Measurements from ENCODE around the gene TTLL10.
A peak's percentile ranks its signal among the peaks of the same experiment; 100 is the strongest.

The TTLL10 gene

DNA sequence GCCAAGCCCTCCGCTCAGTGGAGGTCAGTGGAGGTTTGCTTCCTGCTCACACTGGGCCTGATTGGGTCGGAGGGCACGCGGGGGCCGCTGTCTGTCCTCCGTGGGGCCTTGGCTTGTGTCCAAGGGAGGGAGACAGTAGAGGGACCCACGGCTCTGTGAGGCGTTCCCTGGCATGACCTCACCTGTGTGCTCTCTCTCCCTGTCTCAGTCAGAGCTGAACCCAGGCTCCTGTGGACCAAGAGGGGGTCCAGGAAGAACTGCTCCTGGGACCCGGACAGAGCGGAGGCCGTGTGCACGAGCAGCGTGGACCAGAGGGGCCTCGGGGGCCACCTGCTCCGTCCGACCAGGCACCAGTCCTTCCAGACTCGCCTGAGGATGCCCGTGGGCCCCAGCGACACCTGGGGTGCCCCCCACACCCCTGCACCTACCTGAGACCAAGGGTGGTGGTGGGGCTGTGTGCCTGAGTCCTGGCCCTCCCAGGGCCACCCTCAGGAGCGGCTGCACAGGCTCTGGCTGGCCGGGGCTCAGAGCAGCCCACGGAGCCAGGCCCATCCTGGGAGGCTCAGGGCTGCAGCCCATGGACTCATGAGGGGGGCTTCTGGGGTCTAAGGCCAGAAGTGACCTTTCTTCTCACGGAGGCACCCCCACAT is 13.3 kb upstream of the TTLL10 start:
- no peak for DNase-seq

DNA sequence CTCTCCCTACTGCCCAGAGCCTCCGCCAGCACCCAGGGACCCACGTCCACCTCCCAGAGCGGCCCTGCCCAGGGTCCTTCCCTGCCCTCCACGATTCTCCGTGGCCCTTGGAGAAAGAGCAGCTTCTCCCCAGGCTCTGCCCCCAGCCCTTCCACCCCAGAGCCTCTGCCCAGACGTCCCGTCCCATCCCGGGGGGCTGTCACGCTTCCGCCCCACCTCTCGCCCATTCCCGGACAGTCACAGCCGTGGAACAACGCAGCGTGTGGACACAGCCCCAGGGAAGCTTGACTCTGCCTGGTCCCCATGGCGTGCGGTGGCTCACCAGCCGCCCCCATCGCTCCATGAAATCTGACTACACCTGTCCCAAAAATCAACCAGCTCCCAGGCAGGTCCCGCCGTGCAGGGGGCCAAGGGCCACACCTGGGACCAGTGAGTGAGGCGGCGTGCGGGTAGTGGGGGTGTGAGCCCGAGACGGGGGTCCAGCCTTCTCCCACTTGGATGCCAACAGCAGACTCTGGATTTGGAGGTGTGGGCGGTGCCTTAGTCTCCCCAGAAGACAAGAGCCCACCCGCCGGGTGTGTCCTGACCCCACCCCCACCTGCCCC is 12.5 kb upstream of the TTLL10 start:
- DNase-seq, result no peak

DNA sequence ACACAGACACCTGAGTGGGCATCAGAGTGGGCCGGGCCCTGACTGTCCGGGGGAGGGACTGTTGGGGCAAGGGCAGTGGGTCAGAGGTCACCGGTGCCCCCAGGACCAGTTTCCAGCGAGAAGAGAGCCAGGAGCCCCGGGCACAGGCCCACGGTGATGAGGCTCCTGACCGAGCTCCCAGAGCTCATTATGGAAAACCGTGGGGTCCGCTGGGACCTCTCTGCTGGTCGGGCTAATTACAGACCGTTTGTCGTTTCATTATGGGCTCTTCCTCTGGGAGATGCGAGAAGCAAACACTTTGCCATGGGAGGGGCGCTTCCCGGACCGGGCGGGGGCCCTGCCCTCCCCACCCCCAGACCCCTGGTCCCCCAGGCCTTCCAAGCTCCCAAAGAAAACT is 12.0 kb upstream of the TTLL10 start:
- no peak for DNase-seq

DNA sequence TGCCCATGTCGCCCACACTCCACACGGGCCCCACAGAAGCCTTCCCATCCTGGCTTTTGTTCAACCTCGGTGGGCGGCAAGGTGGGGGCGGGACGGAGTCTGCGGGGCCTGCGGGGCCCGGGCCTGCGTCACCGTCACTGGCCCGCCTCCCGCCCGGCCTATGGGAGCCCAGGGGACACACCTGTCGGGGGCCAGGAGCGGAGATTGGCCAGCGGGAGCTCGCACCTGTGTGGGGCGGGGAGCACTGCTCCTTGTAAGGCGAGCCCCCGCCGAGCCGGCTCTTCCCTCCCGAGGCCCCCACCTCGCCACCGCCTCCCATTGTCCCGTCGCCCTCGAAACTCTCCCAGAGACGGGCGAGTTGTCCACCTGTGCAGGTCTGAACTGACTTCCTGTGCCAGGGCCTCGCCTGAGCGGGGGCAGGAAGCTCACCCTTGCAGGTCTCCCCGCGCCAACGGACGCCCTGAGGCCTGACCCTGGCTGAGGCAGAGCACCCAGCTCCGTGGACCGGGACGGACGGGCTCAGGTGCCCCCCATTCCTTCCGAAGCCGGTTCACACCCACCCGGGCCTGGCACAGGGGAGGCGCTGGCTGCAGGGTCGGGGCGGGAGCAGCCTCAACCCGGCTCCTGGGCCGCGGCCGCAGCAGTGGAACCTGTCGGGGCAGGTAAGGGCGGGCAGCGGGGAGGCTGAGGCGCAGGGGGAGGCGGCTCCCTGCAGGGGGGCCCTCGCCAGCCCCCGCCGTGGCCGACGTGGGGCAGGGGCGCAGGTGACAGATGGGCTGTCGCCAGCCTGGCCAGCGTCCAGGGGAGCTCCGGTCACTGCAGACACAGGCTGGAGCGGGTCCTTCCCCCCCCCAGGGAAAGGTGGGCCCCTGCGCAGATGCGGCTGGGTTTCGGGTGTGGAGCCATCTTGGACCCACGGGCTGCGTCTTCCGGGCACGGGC is 10.8 kb upstream of the TTLL10 start:
- no peak for DNase-seq

DNA sequence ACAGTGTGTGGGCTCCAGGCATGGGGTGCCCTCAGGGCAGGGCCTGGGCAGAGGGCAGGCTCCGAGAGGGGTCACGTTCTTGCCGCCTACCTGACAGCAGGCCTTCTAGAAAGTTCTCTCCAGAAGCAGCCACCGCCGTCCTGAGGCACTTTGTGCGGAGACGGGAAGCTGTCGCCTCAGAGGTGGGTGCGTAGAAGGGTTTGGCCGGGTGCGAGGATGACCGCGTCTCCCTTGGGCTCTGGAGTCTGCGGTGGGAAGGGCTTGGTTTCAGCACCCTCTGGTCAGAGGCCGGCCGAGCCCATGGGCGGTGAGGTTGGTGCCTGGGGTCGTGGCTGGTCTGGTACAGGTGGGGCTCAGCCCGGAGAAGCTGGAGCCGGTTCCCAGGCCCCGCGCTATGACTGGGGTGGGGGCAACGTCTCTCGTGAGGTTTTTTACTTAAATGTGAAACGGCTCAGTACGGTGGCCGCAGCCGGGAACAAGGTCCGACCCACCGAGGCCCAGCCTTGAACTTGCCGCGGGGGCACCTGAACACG is 10.1 kb upstream of the TTLL10 start:
- no peak for DNase-seq

DNA sequence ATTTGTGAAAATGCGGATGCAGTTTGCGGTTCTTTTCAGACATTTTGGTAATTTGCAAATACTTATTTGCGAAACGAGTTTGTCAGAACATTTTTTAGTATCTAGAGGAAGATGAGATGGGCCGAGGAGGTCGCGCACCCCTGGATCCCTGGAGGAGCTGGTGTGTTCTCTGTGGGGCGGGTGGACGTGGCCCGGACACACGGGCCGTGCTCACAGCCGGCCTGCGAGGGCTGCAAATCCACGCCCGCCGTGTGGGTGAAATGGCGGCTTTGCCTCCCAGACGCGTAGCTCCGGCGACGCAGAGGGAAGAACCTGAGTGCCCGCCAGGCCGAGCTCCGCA is 9.3 kb upstream of the TTLL10 start:
- no peak for DNase-seq

DNA sequence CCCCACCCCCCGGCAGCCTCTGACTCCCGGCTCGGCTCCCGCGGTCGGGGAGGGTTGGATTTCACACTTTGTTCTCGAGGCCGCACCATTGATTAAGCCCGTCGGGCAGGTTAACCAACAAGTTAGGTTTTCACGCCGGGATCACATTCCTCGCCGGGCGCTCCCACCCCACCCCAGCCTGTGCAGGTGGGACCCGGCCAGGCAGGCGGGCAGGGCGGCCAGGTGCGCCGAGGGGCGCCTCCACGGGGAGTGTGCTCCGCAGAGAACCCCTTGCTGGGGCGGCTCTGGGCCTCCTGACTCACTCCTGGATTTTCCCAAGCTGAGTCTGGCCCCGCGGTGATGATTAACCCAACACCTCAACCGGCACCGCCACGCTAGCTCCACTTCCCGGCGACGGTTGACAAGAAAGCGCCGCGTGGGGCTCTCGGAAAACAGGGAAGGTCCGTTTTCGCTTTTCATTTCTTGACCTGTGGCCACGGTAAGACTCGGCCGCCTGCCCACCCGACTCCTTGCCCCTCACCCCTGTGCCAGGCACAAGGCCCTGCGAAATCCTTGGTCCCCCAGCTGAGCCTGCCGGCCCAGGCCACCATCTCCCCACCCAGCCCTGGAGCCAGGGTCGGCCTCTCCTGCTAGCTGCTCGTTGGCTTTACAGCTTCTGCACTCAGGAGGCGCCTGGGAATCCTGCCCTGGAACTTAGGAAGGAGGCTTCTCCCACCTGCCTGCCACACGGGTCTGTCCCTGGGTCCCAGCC is 8.8 kb upstream of the TTLL10 start:
- no peak for DNase-seq

DNA sequence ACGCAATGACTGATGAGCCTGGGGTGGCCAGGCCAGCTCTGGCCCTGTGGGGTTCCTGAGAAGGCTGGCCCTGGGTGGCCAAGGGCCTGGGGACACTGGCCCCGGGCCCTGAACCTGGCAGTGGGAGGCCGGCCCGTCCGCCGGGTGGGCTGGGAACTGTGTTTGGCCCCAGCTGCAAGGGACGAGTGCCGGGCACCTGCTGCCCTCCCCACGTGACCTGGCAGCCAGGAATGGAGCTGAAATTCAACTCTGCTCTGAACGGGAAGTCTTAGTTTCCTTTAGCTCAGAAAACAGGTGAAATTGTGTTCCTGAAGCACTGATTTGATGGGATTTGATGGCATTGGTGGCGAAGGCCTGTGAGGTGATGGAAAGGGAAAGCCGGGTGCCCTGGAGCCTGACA is 8.2 kb upstream of the TTLL10 start:
- no peak for DNase-seq

DNA sequence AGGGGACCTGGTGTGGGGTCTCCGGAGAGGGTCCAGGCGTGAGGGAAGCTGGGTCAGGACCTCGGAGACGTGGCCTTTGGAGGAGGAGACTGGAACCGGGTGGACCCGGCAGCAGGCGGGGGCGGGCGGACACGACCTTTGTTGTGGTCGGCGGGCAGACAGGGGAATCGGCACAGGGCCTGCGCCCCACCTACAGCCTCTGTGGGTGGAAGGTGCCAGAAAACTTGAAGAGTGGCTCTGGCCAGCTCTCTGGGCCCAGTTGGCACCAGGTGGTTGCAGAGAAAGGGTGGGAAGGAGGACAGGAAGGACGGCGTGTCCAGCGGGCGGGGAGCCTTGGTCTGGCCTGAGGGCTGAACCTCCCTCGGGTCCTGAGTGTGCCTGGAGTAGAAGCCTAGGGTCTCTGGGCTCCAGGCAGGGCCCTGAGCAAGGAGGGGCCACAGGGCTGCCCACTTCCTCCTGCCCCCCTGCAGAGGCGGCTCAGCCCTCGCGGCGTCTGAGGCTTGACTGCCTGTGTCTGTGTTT is 7.7 kb upstream of the TTLL10 start:
- DNase-seq, result no peak

DNA sequence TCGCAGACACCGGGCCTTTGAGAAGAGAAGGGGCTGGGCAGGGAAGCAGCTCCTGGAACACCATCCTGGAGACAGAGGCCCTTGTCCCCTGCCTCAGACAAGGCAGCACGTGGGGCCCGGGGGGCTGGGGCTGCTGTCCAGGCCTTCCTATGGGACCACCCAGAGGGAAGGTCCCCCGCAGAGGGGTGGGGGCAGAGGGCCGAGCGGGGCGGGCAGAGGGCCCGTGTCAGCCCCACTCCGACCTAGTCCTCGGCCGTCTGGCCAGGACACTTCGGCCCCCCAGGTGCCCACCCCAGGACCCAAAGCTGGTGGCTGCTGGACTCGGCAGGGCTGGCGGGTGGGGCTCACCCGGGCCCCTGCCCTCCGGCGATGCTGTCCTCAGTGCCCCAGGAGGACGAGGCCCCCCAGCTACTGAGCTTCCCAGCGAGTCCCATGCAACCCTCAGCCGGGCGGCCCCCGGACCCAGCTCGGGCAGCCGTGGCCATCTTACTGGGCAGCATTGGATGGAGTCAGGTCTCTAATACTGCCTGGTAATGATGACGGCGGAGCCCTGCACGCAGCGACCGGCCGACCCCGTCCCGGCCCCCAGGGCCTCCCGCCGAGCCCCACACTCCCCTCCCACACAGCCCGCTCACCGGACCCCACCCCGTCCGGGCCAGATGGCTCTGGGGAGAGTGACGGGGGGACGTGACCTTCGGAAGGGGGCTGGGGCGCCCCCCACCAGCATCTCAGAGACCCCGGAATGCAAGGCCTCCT is 6.9 kb upstream of the TTLL10 start:
- no peak for DNase-seq

DNA sequence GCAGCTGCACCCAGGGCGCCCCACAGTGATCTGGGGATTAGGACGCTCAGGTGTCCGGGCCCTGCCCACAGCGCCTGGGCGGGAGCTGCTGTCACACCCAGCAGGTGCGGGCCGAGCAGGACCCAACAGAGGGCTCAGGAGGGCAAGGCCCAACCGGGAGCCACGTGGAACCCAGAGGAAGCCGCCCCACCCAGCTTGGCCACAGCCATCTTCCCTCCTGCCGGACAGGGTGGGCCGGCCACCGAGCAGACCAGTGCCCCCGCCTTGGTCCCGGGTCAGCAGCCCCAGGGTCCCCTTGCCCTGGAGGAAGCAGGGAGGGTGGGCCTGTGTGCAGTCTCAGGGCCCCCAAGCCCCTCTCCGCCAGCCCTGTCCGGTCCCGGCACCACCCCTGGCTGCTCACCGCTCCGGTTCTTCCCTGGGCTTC is 6.3 kb upstream of the TTLL10 start:
- no peak for DNase-seq

DNA sequence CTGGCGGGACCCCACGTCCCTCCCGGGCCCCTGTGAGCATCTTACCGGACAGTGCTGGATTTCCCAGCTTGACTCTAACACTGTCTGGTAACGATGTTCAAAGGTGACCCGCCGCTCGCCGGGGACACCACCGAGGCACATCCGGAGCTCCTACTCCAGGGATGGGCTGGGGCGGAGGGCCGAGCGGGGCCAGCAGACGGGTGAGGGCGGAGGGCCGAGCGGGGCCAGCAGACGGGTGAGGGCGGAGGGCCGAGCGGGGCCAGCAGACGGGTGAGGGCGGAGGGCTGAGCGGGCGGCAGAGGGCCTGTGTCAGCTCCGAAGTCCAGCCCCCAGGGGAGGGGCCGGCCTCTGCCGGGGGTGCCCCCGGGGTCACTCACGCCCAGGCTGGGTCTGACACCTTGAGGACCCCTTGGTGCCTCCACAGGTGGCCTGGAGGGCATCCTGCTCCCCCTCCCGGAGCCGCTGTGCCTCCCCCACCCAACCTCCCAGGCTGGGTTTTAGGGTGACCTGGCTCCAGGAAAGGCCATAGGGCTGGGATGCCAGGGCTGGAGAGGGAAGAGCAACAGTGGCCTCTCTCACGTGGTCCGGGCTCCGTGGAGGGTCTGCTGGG is 5.7 kb upstream of the TTLL10 start:
- no peak for DNase-seq

DNA sequence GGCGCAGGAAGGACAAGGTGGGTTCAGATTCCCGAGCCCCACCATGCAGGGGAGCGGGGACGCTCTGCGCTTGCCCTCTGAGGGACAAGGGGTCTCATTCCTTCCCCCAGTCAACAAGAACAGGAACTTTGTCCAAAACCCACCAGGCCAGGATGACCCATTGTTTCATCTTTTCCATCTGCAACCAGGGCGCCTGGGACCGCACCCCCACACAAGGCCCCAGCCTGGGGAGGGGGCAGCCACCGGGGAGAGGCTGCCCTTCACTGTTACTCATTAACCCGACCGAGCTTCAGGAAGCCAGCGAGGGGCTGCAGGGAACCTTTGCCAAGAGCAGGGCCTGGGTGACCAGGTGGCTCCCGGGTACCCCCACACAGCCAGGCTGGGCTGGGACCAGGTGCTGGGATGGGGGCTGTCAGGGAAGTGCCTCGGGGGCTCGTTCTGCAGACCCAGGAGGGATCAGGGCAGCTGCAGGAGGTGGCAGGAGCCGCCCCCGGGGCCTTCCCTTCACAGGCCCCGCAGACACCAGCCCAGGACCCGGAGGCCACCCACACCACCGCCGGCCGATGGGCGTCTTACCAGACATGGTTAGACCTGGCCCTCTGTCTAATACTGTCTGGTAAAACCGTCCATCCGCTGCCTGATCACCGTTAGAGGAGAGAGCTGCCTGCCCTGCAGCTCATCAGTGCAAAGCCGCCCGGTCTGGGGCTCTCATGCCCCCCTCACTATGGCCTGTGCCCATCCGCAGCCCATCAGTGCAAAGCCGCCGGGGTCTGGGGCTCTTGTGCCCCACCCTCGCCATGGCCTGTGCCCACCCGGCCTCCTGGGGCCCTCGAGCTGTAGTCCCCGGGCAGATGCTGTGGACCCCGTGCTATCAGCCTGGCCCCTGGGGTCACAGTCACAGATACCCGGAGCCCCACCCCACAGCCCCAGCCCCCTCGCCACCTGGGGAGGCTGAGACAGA is 4.9 kb upstream of the TTLL10 start:
- DNase-seq, result no peak

DNA sequence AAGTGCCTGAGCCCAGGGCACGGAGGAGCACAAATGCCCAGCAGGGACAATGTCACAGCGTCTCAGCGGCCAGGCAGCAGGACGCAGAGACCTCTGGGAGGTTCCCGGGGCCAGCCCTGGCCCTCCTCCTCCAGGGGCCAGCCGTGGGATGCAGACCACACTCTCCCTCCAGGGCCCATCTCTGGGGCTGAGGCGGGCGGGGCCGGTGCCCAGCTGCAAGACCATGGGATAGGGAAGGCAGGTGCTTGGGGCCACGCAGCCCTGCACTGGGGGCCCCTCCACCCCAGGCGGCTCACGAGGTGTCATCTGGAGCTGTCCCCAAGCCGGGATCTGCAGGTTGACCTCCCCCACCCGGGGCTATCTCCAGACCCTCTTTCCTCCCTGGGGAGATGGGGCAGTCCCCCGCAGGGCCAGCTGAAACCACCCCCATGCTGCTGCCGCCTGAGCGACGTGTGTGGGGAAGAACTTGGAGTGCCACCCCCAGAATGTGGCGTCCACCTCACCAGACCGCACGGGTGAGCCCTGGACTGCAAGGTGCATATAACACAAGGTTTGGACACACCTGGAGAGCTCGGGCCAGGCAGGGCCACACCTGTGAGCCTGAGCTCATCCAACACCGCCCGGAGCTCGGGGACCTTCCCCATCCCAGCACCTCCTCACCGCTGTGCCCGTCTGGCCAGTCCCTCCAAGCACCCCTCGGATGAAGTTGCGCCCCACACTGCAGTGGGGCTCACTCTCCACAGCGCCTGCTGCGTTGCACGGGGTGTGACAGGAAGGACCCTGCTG is 4.1 kb upstream of the TTLL10 start:
- DNase-seq, result no peak

DNA sequence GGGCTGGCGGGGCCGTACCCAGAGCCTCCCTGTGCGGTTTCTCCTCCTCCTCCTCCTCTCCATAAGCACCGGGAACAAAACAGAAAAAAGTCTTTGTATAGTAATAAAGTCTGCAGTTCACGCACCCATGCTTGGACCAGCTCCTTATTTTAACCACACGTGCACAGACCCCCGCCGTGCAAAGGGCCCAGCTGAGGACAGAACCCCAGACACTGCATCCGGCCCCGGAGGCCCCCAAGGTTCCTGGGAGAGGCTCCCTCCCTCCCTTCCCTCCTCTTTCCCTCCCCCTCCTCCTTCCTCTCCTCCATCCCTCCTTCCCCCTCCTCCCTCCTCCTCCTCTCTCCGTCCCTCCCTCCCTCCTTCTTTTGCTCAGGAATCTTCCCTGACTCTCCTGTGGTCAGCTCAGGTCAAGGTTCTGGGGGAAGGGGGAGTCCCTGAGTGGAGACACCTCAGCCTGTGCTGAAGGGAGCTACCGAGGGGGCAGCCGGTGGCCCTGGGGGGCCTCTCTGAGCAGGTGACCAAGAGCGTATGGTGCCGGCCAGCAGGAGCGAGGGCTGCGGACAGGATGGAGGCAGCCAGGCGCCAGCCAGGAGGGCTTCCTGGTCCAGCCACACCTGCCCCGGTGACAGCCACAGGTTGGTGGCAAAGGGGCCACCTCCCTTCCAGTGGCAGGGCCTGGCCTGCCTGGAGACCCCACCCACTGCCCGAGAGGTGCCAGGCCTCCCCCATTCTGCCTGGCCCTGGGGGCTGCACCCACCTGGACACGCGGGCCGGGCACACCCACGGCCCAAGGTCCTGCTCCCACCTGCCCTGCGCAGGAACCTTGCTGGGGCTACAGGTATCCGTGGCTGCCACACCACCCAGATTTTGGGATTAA is 3.2 kb upstream of the TTLL10 start:
- DNase-seq, result no peak

DNA sequence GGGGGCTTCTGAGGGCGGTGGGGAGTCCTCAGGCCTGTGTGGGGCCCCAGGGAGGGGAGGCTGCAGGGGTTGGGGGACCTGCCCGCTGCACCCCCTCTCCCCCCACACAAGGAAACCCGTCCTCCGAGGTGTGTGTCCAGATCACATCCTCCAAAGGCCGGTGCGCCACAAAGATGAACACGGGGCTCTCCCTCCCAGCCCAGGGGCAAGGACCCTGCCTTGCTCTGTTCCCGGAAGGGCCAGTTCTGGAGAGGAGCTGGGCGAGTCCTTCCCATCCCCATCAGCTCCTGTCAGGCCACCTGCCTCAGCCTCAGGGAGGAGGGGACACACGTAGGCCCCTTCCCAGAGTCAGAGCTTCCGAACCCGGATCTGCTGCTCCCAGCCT is 2.5 kb upstream of the TTLL10 start:
- DNase-seq, result no peak

DNA sequence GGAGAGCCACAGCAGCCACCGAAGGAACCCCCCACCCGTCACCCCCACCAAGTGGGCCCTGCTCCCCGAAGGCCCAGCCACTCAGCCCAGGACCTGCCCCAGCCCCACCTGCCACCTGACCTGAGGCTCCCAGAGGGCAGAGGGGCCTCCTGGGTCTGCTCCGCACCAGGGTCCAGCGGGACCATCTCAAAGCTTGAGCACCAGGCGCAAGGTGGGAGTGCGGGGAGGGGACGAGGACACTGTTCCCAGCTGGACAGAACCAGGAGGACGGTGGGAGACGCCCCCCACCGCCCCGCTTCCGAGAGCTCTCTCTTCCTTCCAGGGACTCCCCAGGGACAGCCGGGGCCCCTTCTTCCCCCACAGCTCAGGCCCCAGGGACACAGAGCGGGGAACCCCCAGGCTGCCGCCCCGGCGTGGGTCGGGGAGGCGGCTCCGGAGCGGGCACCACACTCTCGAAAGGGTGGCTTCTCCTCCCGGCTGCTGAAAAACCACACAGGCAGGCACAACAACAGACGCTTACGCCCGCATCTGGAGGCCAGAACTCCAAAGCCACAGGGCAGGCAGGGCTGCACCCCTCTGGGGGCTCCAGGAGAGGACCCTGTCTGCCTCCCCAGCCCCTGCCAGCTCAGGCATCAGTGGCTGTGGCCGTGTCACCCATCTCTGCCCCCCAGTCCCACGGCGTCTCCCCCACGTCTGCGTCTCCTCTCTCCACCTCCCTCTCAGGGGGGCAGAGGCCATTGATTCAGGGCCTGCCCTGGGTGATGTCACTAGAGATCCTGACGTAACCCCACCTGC is 1.9 kb upstream of the TTLL10 start:
- DNase-seq, result peak; percentile 56
